HepG2 (cell line): ENCODE data around the gene BPGM. TPM values are rescaled to one million over a fixed set of nuclear protein-coding genes. Genes with fewer than 3 reads are reported as not detected.

ENCODE experiments used
- ATAC-seq: fragments of 200-7000 bp; cut with Tn5 transposase; 3 replicates; pipeline ENCODE4 v1.9.1; 2020; ENCODE audit warnings: mild to moderate bottlenecking, moderate library complexity
- BruUV-seq: library from RNA; stranded (reverse); fragments of 400-500 nt; replicated peaks from 2 replicates; lab custom pipeline; 2021; lab: Mats Ljungman, UMichigan
- CTCF ChIA-PET: fragments of 300-600 bp; formaldehyde crosslinking; extraction: SDS; loops from one replicate; lab custom pipeline; 2021; ENCODE audit warnings: low total read pairs, inconsistent platforms, low intra/inter-chr PET ratio; lab: Yijun Ruan, JAX
- POLR2A ChIA-PET: fragments of 350-600 bp; sonication (Branson Sonifier 250); formaldehyde crosslinking; loops from one replicate; lab custom pipeline; 2020; ENCODE audit warnings: antibody characterized with exemption, inconsistent platforms; lab: Yijun Ruan, JAX
- DNase-seq: peaks from one replicate; pipeline ENCODE4 v3.0.0-alpha.2; 2015; ENCODE audit warnings: low spot score
- FAIRE-seq: peaks from 3 replicates; lab custom pipeline; 2011; peaks lifted over from hg19 to GRCh38; lab: Jason Lieb, UNC
- H2AFZ ChIP-seq: one replicate; pipeline ENCODE4 v1.6.1; 2011; ENCODE audit warnings: low read length, inconsistent platforms
- H3K27ac ChIP-seq: fragments of 300-600 bp; 3 replicates; pipeline ENCODE4 v1.8.0; 2011; ENCODE audit warnings: mixed run types, mild to moderate bottlenecking, mixed read lengths, low read length, inconsistent platforms; ENCODE audit not compliant: insufficient read depth; ENCODE audit errors: extremely low read length
- H3K27me3 ChIP-seq, 2 experiments: fragments of 200-600 bp in 1 of 2; 2 replicates in 1 of 2; 3 replicates in 1 of 2; pipeline versions ENCODE4 v1.6.0 to v1.8.0; 2011; ENCODE audit warnings: low read length in 2 of 2, mild to moderate bottlenecking in 2 of 2, moderate library complexity in 2 of 2, inconsistent platforms in 1 of 2; ENCODE audit not compliant: insufficient read depth in 2 of 2, control insufficient read depth in 1 of 2
- H3K36me3 ChIP-seq, 2 experiments: fragments of 200-600 bp in 1 of 2; replicated peaks in 1 of 2; 2 replicates in 1 of 2; 3 replicates in 1 of 2; pipeline versions ENCODE4 v1.5.1 to v1.8.0; 2011; ENCODE audit warnings: low read length in 2 of 2, inconsistent platforms in 1 of 2; ENCODE audit not compliant: insufficient read depth in 2 of 2, control insufficient read depth in 1 of 2
- H3K4me1 ChIP-seq: 2 replicates; pipeline ENCODE4 v1.5.1; 2012; ENCODE audit warnings: low read length, inconsistent platforms; ENCODE audit not compliant: insufficient read depth
- H3K4me2 ChIP-seq: 2 replicates; pipeline ENCODE4 v1.6.0; 2011; ENCODE audit warnings: low read depth, low read length, inconsistent platforms
- H3K4me3 ChIP-seq, 3 experiments: fragments of 200-600 bp in 1 of 3; sonication (generic), shearing (Covaris generic) in 1 of 3; replicated peaks in 1 of 3; 2 replicates each; pipeline ENCODE4 v1.5.1; 2011 to 2016; ENCODE audit warnings: low read length in 3 of 3, inconsistent platforms in 2 of 3, low read depth in 2 of 3, mild to moderate bottlenecking in 2 of 3, control low read depth in 1 of 3, mixed read lengths in 1 of 3; ENCODE audit not compliant: insufficient read depth in 1 of 3
- H3K79me2 ChIP-seq: one replicate; pipeline ENCODE4 v1.6.1; 2011; ENCODE audit warnings: low read length, inconsistent platforms; ENCODE audit not compliant: insufficient read depth
- H3K9ac ChIP-seq: 2 replicates; pipeline ENCODE4 v1.6.0; 2011; ENCODE audit warnings: mild to moderate bottlenecking, low read depth, low read length, inconsistent platforms; ENCODE audit not compliant: insufficient read depth
- H3K9me3 ChIP-seq: 2 replicates; pipeline ENCODE4 v1.5.1; 2012; ENCODE audit warnings: mild to moderate bottlenecking, low read length
- H4K20me1 ChIP-seq: 2 replicates; pipeline ENCODE4 v1.6.0; 2011; ENCODE audit warnings: inconsistent platforms, mild to moderate bottlenecking, low read length, moderate library complexity; ENCODE audit not compliant: insufficient read depth
- CCDC6 ChIP-seq: sonication (generic); formaldehyde crosslinking; IDR thresholded peaks from 2 replicates; pipeline ENCODE4 v1.8.1; 2022; ENCODE audit warnings: mild to moderate bottlenecking, missing genetic modification reagents, moderate library complexity
- HMGXB4 ChIP-seq, 2 experiments: sonication (generic) in 1 of 2; formaldehyde crosslinking in 1 of 2; IDR thresholded peaks; 2 replicates each; pipeline versions ENCODE4 v1.4.0 to v1.6.1; 2018 to 2020; ENCODE audit warnings: missing genetic modification reagents in 2 of 2, borderline replicate concordance in 1 of 2, low read depth in 1 of 2, mild to moderate bottlenecking in 1 of 2, missing biosample characterization in 1 of 2
- IKZF1 ChIP-seq: fragments of 450-650 bp; IDR thresholded peaks from 2 replicates; pipeline ENCODE4 v1.7.1; 2016
- IKZF5 ChIP-seq: IDR thresholded peaks from 2 replicates; pipeline ENCODE4 v1.6.1; 2018; ENCODE audit warnings: missing genetic modification reagents, mild to moderate bottlenecking, missing compliant biosample characterization
- MYC ChIP-seq: sonication (generic); formaldehyde crosslinking; IDR thresholded peaks from 2 replicates; pipeline ENCODE4 v1.9.0; 2021; ENCODE audit warnings: missing genetic modification reagents, borderline replicate concordance
- NFIB ChIP-seq: sonication (generic); formaldehyde crosslinking; IDR thresholded peaks from 2 replicates; pipeline ENCODE4 v1.9.0; 2021; ENCODE audit warnings: missing genetic modification reagents, mild to moderate bottlenecking, borderline replicate concordance
- PATZ1 ChIP-seq: sonication (generic); formaldehyde crosslinking; IDR thresholded peaks from 2 replicates; pipeline ENCODE4 v1.4.0; 2020; ENCODE audit warnings: missing genetic modification reagents
- PRPF4 ChIP-seq: fragments of 200-400 bp; formaldehyde crosslinking; IDR thresholded peaks from 2 replicates; pipeline ENCODE4 v1.6.1; 2016; ENCODE audit warnings: low read length, low read depth; ENCODE audit not compliant: poor library complexity, severe bottlenecking
- REST ChIP-seq, 2 experiments: IDR thresholded peaks; 2 replicates each; pipeline ENCODE4 v1.6.1; 2011 to 2012; ENCODE audit warnings: low read length in 2 of 2, borderline replicate concordance in 1 of 2, low read depth in 1 of 2, mild to moderate bottlenecking in 1 of 2, moderate library complexity in 1 of 2
- RFXANK ChIP-seq: IDR thresholded peaks from 2 replicates; pipeline ENCODE4 v1.6.1; 2016
- SRSF1 ChIP-seq: fragments of 200-400 bp; formaldehyde crosslinking; optimal IDR thresholded peaks from 2 replicates; pipeline ENCODE3; 2017; ENCODE audit warnings: mild to moderate bottlenecking, low read depth, low read length, moderate library complexity
- ZNF367 ChIP-seq: sonication (generic); formaldehyde crosslinking; IDR thresholded peaks from 2 replicates; pipeline ENCODE4 v1.4.0; 2020; ENCODE audit warnings: missing genetic modification reagents, borderline replicate concordance
- ZNF572 ChIP-seq: sonication (generic); formaldehyde crosslinking; IDR thresholded peaks from 2 replicates; pipeline ENCODE4 v1.5.1; 2020; ENCODE audit warnings: mild to moderate bottlenecking, missing genetic modification reagents
- ZNF737 ChIP-seq: sonication (generic); formaldehyde crosslinking; IDR thresholded peaks from 2 replicates; pipeline ENCODE4 v1.5.0; 2020; ENCODE audit warnings: missing genetic modification reagents, mild to moderate bottlenecking, borderline replicate concordance
- ZNF772 ChIP-seq: sonication (generic); formaldehyde crosslinking; IDR thresholded peaks from 2 replicates; pipeline ENCODE4 v1.5.0; 2020; ENCODE audit warnings: mild to moderate bottlenecking, missing genetic modification reagents
- WGBS: methylation state at CpG from one replicate; pipeline ENCODE4 v1.1.6; 2017; ENCODE audit warnings: low lambda C conversion rate; 5-methylcytosine and 5-hydroxymethylcytosine counted together
- in situ Hi-C: cut with HindIII; loops from 2 replicates; pipeline ENCODE4 v1.10.0; 2017; ENCODE audit warnings: low pct_unique_long_range_greater_than_20kb; ENCODE audit not compliant: extremely low pct_ligation_motif_present
- intact Hi-C: fragments of 100-400 bp; cut with micrococcal nuclease; formaldehyde crosslinking; loops from one replicate; pipeline ENCODE4 v1.10.0; 2022; ENCODE audit not compliant: unreplicated experiment
- polyA plus RNA-seq, 8 experiments: library from polyadenylated mRNA; depleted of rRNA in 3 of 8; stranded (reverse) in 7 of 8; unstranded in 1 of 8; fragments of >200 nt; fragmentation: Illumina TruSeq in 4 of 8; extraction: Trizol in 4 of 8; gene quantifications; 2 replicates each; pipeline versions ENCODE4 v1.2.1 to v1.2.3, GENCODE V29; 2011 to 2016; ENCODE audit warnings: low read depth in 4 of 8, missing spikeins in 1 of 8, mixed read lengths in 1 of 8; ENCODE audit not compliant: insufficient read depth in 1 of 8
- total RNA-seq, 5 experiments: library from RNA; depleted of rRNA; stranded (reverse); fragments of >200 nt; fragmentation: Illumina TruSeq; extraction: Trizol; gene quantifications; 2 replicates each; pipeline ENCODE4 v1.2.3, GENCODE V29; 2016; ENCODE audit warnings: low read depth in 1 of 5

The BPGM gene
- total and polyA plus RNA-seq, 2 of the 13 experiments (the other 11 are each of a cell fraction or from before 2014, with no cell fraction given), result 4.0 to 7.5 TPM

GRCh38 chr7:134643131-134643530 is 3.5 kb upstream of the BPGM start:
- intact Hi-C loops (no loop called here), in situ Hi-C loops (no loop called here)
- Histone ChIP-seq H2AFZ (no peak overlapping the region), H3K4me2 (no peak overlapping the region), H3K9me3 (no peaks in the 10 kb centered on the region), H4K20me1 (no peaks in the 10 kb centered on the region), H3K36me3 (no peaks in the 10 kb centered on the region), H3K4me3 (no peak overlapping the region), H3K27ac (no peak overlapping the region), H3K4me1 (peaks cover 13% of the 10 kb centered on the region), H3K79me2 (no peaks in the 10 kb centered on the region), H3K27me3 (no peaks in the 10 kb centered on the region; a peak in 1 of 5 replicates), H3K9ac (no peak overlapping the region)
- ATAC-seq, result no peak
- 95% methylated on average over 1 of the region's 1 CpG for WGBS
- POLR2A ChIA-PET, result no interaction called here
- no TSS peak for BruUV-seq
- no peak for FAIRE-seq
- DNase-seq, result no peak
- no peak for TF ChIP-seq IKZF5 (CRISPR knock-in tag)
- TF ChIP-seq SRSF1, result no peak
- TF ChIP-seq ZNF367 (CRISPR knock-in tag), result no peak
- no peak for TF ChIP-seq PATZ1 (CRISPR knock-in tag)
- no peak for TF ChIP-seq ZNF572 (CRISPR knock-in tag)
- TF ChIP-seq ZNF772 (CRISPR knock-in tag), result no peak
- TF ChIP-seq HMGXB4 (CRISPR knock-in tag; IDR thresholded peaks at IDR 0.05; ENCODE audit: borderline replicate concordance in 1 of 2, low read depth in 1 of 2), result no peak
- no peak for TF ChIP-seq REST (IDR thresholded peaks at IDR 0.05; ENCODE audit: borderline replicate concordance in 1 of 2, low read depth in 1 of 2, low read length in 2 of 2)
- TF ChIP-seq RFXANK (CRISPR knock-in tag), result no peak
- no peak for TF ChIP-seq PRPF4
- no peak for TF ChIP-seq MYC (CRISPR knock-in tag)
- TF ChIP-seq IKZF1, result no peak
- no peak for TF ChIP-seq CCDC6 (CRISPR knock-in tag)
- TF ChIP-seq NFIB (CRISPR knock-in tag), result no peak
- no peak for TF ChIP-seq ZNF737 (CRISPR knock-in tag)
- CTCF ChIA-PET, result no interaction called here
